Measurements from ENCODE around the gene KLHL17.

The KLHL17 gene

DNA sequence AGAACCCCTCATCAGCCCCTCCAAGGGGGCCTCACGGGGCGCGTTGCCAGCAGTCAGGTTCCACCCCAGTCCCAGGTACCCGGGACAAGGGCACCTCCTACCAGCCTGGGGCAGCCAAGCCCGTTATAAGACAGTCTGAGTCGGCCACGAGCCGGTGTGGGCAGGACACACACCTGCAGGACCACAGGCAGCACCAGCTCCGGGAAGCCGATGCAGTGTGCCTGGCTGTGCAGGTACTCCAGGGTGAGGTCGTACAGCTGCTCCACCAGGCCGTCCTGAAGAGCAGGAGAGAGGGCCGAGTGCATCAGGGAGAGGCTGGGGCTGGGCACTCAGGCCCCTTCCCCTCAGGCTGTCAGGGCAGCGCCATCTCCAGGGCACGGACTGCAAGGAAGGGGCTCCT, 12.4 kb upstream of the KLHL17 start:
- in situ Hi-C loops (cut with MboI; ENCODE audit: low sequenced_read_pairs): no loop called here

DNA sequence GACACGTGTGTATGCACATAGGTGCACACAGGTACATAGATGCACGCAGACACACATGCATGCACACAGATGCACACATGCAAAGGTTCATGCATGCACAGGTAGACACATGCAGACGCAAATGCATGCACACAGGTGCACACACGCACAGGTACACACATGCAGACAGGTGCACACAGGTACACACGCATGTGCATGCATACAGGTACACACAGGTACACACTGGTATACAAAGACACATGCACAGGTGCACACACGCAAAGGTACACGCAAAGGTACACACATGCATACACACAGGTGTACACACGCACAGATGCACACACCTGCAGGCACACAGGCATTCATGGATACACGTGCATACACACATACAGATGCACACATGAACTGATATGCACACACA, 10.1 kb upstream of the KLHL17 start:
- in situ Hi-C loops (cut with MboI; ENCODE audit: low sequenced_read_pairs): no loop called here

DNA sequence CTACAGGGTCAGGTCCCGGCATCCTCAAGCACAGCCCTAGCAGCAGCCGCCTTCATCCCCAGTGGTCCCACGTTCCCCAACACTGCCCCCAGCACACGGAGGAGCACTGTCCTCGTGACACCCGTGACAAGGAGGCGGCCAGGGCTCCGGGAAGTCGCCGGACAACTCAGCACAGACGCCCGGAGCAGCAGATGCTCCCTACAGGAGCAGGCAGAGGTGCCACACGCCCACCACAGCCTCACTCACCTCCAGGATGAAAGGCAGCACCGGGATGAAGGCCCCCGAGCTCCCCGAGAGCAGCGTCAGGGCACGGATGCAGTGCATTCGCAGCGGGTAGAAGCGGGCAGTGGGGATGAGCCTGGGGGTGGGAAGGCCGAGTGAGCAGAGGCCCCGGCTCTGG, 9.5 kb upstream of the KLHL17 start:
- in situ Hi-C loops (cut with MboI; ENCODE audit: low sequenced_read_pairs): no loop called here

DNA sequence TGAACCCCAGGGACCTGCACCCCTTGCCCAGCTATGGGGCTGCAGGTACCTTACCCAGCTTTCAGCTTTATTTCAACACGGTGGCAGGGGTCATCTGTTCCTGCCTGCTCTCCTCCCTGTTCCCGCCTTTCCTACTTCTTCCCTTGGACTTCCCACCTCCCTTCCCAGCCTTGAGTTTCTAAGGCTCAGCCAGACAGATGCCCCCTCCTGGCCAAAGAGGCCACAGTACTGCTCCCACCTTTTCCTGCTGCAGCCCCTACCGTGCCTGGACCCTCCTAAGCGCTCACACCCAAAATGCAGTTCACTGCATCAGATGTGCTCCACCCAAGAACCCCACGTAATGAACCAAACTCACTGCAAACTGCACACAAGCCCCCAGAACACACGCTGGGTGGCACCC, 9.0 kb upstream of the KLHL17 start:
- in situ Hi-C loops (cut with MboI; ENCODE audit: low sequenced_read_pairs): no loop called here

DNA sequence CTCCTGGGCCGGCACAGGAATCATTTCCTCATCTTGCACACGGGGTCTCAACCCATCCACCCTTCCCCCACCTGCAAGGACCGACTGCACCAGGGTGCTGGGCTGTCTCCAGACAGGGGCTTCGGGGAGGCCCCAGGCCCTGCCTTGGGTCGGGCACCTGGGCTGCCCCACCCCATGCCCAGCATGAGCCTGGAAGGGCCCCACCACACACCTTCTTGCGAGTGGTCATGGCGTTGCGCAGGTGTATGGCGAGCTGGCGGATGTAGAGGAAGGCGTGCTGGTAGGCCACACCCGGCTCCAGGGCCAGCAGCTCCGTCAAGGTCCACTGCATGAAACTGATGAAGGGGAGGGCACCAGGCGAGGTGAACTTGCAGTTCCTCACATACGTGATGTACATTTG, 8.2 kb upstream of the KLHL17 start:
- in situ Hi-C loops (cut with MboI; ENCODE audit: low sequenced_read_pairs): no loop called here

DNA sequence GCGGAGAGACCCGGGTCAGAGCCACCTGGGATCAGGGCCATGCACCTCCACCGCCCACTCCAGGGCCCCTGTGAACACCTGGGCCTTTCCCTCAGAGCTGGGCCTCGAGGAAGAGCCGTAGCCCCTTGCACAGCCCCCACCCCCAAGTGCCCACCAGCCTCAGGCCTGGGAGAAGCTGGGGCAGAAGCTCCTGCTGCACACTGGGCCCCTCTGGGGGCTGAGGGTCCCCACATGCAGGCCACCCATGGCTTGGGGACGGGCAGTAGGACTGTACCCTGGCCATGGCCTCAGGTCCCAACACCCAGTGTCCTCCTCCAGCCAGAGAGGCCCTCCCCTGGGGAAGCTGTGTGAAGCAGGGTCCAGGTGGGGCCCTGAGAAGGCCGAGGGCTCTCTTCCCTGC, 7.8 kb upstream of the KLHL17 start:
- in situ Hi-C loops (cut with MboI; ENCODE audit: low sequenced_read_pairs): no loop called here

DNA sequence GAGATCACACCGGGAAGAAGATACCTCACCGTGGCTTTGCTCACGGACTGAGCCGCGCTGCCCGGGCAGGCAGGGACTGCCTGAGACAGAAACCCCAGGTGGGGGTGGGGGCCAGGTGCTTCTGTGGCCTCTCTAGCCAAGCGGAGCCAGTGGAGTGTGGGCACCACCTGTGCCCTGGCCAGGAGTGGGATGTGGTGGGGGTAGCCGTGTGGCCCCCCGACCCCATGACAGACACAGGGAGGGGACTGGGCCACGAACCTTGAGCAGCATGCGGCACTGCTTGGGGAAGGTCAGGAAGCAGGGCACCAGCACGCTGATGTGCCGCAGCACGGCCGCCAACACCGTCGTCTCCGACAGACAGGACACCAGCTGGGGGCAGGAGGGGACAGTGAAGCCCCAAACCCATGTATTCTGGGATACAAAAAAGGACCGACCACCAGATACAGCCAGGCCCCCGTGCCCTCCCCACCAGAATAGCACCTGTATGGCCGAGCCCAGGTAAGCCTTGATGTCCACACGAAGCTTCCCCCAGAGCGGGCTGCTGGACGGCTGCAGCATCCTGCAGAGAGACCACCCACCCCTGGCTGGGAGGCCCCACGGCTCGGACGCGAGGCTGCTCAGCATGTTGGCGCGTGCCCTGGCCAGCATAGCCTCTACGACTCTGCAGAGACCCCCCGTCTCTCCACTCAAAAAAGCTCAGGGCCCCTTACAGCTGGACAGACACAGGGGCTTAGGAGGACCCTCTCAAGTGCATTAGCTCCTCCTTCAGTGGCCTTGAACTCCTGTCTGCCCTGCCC, 6.7 kb upstream of the KLHL17 start:
- in situ Hi-C loops (cut with MboI; ENCODE audit: low sequenced_read_pairs): no loop called here

DNA sequence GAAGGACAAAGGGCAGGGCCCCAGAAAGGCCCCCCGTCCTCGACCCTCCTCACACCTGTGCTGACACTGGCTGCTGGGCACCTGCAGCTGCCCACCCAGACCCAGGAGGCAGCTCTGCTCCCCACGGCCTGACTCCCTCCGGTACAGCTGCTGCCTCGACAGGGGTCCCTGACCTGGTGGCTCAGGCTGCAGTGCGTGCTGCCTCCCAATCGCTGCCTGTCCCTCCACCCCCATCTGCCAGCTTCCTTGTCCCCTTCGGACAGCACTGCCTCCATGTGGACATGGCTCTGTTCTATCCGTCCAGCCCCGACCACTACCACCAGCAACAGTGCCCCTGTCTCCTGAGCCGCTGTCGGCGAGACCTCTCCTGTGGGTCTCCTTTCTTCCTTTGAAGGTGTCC, 5.5 kb upstream of the KLHL17 start:
- in situ Hi-C loops (cut with MboI; ENCODE audit: low sequenced_read_pairs): no loop called here

DNA sequence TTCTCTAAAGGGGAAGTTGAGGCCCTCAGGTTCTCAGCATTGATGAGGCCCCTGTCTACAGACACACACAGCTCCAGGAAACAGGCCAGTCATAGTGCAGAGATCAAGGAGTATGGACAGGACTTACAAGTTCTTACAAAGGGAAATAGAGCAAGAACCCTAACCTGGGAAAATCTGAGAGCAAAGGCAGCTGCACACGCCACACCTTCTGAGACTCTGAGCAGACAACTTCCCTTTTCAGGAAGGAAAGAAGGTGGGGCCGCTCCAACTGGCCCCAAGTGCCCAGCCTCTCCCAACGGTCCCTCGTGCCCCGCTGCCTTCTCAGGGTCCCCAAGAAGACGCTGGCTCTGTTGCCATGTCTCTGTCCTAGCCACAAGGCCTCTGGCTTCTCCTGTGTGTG, 4.9 kb upstream of the KLHL17 start:
- in situ Hi-C loops (cut with MboI; ENCODE audit: low sequenced_read_pairs): no loop called here

DNA sequence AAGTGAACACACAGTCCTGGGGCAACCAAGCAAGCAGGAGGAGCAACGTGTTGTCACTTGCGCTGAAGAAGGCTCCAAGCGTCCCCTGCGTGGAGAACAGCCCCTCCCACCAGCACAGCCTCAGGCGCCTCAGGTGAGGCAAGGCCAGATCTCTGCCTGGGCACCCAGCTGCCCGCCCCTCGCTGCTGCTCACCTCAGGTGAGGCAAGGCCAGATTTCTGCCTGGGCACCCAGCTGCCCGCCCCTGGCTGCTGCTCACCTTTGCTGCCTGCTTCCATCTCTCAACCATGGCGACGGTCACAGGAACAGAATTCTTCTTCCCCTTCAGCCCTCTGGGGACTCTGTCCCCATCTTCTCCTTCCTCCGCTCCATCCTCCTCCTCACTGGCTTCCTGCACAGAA, 3.7 kb upstream of the KLHL17 start:
- in situ Hi-C loops (cut with MboI; ENCODE audit: low sequenced_read_pairs): no loop called here

DNA sequence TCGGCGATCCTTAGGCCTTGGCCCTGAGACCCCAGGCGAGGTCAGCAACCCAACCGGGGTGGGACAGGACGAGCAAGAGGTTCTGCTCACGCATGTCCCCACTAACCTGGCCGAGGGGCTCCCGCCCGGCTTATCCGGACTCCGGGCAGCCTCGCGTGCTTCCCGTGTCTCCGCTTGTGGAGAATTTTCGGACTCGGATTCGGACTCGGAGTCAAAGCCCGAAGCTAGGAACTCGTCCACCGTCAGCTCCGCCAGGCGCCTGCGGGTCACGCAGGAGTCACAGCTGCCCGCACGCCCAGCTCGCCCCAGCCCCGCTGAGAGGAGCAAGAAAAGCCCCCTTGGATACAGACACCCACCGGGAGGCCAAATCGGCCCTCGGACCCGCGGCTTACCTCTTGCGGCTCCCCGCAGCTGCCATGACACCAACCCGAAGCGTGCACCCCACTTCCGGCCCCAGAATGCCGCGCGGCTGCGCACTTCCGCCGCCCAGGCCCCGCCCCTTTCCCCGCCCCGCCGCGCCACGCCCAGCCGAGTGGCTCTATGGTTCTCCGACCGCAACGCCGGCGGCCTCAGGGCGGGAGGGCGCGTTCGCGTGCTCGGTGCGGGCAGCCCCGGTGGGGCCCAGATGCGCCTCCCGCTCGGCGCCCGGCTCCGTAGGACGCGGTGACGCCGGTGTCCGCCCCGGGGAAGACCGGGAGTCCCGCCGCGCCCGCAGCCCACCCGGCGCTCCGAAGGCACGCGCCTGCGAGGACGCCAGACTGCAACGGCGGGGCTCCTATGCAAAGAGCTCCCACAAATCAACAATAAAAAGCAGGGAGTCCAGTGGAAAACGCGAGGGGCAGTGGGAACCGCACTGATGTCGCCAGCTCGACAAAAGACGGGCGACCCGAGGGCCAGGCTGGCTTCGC, 1.3 kb upstream of the KLHL17 start, which contains the start of gene NOC2L:
Gene NOC2L, minus strand, starts transcription at position 434 of the 908 bp plus-strand sequence. Its CDS starts 16 bp downstream, at position 418.
- in situ Hi-C loops (cut with MboI; ENCODE audit: low sequenced_read_pairs): no loop called here

DNA sequence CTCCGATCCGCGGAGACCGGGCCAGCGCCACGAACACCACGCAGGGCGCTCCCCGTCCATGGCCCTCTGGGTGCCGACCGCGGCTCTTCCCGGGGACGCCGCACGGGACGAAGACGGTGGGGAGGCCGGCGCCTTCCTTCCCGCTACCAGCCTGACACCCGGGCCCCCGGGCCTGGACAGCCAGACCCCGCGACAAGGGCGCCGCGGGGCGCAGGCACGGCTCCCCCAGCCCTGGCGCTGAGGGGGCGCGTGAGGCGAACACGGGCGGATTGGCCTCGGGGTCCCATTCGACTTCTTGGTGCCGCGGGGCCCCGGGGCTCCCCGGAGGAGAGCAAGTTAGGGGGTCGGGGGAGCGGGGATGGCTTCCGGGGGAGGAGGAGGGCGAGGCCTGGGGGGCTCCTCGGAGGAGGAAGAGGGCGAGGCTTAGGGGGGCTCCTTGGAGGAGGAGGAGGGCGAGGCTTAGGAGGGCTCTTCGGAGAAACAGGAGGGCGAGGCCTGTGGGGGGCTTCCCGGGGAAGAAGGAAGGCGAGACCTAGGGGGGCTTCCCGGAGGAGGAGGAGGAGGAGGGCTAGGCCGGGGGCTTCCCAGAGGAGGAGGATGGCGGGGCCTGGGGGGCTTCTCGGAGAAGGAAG, 537 bp upstream of the KLHL17 start:
- in situ Hi-C loops (cut with MboI; ENCODE audit: low sequenced_read_pairs): no loop called here

DNA sequence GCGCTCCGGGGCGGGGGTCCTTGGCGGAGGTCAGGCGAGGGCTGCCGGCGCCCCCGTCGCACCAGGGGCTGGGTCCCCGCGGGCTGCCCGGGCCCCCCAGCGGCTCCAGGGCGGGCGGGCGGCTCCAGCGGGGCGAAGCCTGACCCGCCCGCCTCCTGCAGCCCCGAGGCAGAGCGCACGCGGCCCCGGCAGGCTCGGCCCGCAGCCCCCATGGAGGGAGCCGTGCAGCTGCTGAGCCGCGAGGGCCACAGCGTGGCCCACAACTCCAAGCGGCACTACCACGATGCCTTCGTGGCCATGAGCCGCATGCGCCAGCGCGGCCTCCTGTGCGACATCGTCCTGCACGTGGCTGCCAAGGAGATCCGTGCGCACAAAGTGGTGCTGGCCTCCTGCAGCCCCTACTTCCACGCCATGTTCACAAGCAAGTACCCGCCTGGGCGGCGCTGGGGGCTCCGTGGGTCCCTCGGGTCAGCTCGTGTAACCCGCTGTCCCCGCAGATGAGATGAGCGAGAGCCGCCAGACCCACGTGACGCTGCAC, 817 bp downstream of the KLHL17 start:
- in situ Hi-C loops (cut with MboI; ENCODE audit: low sequenced_read_pairs): no loop called here

DNA sequence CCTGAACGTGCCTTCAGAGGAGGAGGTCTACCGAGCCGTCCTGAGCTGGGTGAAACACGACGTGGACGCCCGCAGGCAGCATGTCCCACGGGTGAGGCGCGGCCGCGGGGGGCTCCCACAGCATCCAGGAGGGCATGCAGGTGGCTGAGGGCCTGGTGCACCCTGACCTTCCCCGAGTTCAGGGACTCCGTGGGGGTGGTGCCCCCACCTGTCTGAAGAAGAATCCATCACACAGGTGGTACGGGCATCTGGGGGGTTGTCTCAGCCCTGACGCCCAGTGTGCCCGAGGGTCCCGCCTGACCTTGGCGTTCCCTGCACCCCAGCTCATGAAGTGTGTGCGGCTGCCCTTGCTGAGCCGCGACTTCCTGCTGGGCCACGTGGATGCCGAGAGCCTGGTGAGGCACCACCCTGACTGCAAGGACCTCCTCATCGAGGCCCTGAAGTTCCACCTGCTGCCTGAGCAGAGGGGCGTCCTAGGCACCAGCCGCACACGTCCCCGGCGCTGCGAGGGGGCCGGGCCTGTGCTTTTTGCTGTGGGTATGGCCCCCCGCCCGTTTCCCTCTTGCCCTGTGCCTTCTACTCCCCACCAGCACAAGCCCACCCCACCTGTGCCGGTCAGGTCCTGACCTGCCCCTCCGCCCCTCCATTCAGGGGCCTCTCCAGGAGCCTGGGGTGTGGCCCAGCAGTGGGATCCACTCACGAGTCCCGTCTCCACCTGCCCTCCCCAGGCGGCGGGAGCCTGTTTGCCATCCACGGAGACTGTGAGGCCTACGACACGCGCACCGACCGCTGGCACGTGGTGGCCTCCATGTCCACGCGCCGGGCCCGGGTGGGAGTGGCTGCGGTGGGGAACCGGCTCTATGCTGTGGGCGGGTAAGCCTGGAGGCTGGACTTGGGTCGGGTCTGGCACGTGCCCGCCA, 2.3 kb downstream of the KLHL17 start:
- in situ Hi-C loops (cut with MboI; ENCODE audit: low sequenced_read_pairs): no loop called here

DNA sequence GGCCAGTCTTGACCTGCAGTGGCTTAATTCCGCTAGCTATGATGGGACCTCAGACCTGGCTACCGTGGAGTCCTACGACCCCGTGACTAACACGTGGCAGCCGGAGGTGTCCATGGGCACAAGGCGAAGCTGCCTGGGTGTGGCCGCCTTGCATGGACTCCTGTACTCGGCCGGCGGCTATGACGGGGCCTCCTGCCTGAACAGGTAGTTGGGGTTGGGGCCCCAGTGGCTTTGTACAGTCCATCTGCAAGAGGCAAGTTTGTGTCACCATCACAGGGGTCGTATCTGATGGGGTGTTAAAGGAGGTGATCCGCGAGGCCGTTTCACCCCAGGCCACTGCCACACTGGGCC, 2.9 kb downstream of the KLHL17 start:
- in situ Hi-C loops (cut with MboI; ENCODE audit: low sequenced_read_pairs): no loop called here

DNA sequence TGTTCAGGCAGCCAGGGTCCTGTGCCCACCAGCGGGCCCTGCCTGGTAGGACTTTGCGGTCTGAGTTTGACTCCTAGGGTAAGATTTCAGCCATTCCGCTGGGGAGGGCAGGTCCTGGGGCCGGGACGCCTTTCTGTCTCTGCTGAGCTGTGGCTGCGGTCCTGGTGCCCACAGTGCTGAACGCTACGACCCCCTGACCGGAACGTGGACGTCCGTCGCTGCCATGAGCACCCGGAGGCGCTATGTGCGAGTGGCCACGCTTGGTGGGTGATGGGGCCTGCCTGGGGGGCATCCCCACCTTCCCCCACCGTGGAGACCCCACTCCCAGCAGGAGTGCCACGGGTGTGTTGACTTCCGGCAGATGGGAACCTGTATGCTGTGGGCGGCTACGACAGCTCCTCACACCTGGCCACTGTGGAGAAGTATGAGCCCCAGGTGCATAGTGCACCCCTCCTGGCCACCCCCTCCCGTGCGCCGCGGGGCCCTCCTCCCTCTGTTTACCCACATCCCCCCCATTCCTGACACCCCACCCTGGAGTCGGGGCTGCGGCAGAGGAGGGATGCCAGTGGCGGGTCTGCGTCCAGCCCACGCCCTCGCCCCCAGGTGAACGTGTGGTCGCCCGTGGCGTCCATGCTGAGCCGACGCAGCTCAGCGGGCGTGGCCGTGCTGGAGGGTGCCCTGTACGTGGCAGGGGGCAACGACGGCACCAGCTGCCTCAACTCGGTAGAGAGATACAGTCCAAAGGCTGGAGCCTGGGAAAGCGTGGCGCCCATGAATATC, 3.6 kb downstream of the KLHL17 start:
- in situ Hi-C loops (cut with MboI; ENCODE audit: low sequenced_read_pairs): no loop called here

DNA sequence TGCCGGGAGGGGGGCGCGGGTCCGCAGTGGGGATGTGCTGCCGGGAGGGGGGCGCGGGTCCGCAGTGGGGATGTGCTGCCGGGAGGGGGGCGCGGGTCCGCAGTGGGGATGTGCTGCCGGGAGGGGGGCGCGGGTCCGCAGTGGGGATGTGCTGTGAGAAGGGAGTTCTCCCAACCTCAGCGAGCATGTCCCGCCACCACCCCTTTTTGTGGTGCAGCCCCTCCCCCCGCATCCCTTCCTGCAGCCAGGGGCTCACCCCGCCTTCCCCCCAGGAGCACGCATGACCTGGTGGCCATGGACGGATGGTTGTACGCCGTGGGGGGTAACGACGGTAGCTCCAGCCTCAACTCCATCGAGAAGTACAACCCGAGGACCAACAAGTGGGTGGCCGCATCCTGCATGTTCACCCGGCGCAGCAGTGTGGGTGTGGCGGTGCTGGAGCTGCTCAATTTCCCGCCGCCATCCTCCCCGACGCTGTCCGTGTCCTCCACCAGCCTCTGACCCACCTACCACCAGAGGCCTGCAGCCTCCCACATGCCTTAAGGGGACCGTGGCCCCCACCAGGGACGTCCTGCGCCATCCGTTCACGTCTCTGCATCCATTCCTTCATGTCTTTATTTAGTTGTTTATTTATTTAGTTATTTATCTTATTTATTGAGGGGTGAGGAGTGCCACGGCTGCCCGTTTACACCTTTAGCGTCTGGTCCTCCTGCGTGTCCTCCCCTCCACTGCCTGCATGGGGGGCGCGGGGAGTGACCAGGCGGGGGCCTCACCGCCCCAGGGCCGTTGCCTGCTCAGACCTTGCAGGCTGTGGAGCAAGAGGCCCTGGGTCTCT, 4.5 kb downstream of the KLHL17 start:
- in situ Hi-C loops (cut with MboI; ENCODE audit: low sequenced_read_pairs): no loop called here

DNA sequence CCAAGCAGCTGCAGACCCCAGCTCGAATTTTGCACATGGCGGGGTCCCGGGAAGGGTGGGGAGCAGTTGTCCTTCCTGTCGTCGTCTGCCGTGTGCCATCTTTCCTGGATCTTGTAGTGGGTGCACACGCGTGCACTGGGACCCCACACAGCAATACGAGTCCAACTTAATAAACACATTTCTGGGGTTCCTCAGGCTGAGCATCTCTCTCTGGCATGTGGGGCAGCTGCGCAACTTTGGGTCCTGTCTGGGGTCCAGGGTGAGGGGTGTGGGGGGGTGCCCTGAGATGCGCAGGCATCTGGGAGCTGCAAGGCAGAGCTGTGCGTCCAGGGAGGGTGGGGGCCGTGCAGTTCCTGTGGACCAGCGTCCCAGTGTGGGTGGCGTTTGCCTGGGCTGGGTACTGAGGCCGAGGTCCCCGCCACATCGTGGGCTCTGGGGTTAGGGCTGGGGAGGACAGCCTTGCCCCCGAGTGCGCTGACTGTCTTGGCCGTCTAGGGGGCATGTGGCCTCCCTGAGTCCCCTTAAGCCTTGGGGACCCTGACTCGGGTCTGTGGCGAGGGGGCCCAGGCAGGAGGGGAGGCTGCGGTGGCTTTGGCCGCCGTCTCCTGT, 5.2 kb downstream of the KLHL17 start:
- in situ Hi-C loops (cut with MboI; ENCODE audit: low sequenced_read_pairs): no loop called here

Measured in HL-60/S4 treated with retinoic acid at 250 ng/mL for 4 days and 3 days (cell line).